B cell (primary cell): ENCODE measurements around the gene POU5F1. TPM values are rescaled to one million over a fixed set of nuclear protein-coding genes. Genes with fewer than 3 reads are reported as not detected.

Experiments
- ATAC-seq: fragments of 200-7000 bp; cut with Tn5 transposase; one replicate; pipeline ENCODE4 v1.10.0; 2021; ENCODE audit warnings: low read depth, mild to moderate bottlenecking, moderate number of reproducible peaks, moderate library complexity
- CTCF ChIA-PET: fragments of 350-600 bp; sonication (Branson Sonifier 250); formaldehyde crosslinking; loops from one replicate; lab custom pipeline; 2021; ENCODE audit warnings: antibody characterized with exemption, inconsistent platforms; lab: Charles Lee
- POLR2A ChIA-PET: fragments of 350-600 bp; sonication (Branson Sonifier 250); formaldehyde crosslinking; loops from one replicate; lab custom pipeline; 2021; ENCODE audit warnings: antibody characterized with exemption; lab: Charles Lee
- DNase-seq: peaks from one replicate; pipeline ENCODE4 v3.0.0; 2013
- H2AFZ ChIP-seq: 2 replicates; pipeline ENCODE4 v1.6.1; 2012; ENCODE audit warnings: mild to moderate bottlenecking, low read depth, low read length; ENCODE audit not compliant: insufficient read depth, poor library complexity, severe bottlenecking
- H3K27ac ChIP-seq, 2 donors: 1 replicate in 1 of 2; 2 replicates in 1 of 2; pipeline ENCODE4 v1.5.1; 2012 to 2013; ENCODE audit warnings: low read length in 2 of 2, mild to moderate bottlenecking in 2 of 2, moderate library complexity in 1 of 2
- H3K27me3 ChIP-seq, 4 experiments: fragments of 200-600 bp in 1 of 4; sonication (generic) in 1 of 4; replicated peaks in 1 of 4; 1 replicate in 2 of 4; 2 replicates in 2 of 4; pipeline versions ENCODE4 v1.6.1 to v1.7.0; 2013 to 2016; ENCODE audit warnings: low read length in 3 of 4, mild to moderate bottlenecking in 2 of 4, mixed read lengths in 1 of 4, moderate library complexity in 1 of 4; ENCODE audit not compliant: insufficient read depth in 4 of 4, control insufficient read depth in 3 of 4; ENCODE audit errors: control extremely low read depth in 1 of 4
- H3K36me3 ChIP-seq, 2 experiments: replicated peaks in 1 of 2; 1 replicate in 1 of 2; 2 replicates in 1 of 2; pipeline versions ENCODE4 v1.6.1 to v1.7.1; 2013; ENCODE audit warnings: low read length in 1 of 2; ENCODE audit not compliant: insufficient read depth in 2 of 2, control insufficient read depth in 1 of 2; ENCODE audit errors: control extremely low read depth in 1 of 2, extremely low read depth in 1 of 2
- H3K4me1 ChIP-seq, 2 donors: fragments of 200-600 bp in 1 of 2; sonication (generic) in 1 of 2; 1 replicate in 1 of 2; 2 replicates in 1 of 2; pipeline versions ENCODE4 v1.5.1 to v1.6.1; 2013 to 2017; ENCODE audit warnings: low read length in 2 of 2; ENCODE audit not compliant: control insufficient read depth in 2 of 2, insufficient read depth in 2 of 2
- H3K4me2 ChIP-seq: replicated peaks from 2 replicates; pipeline ENCODE3; 2012; ENCODE audit warnings: mild to moderate bottlenecking, low read depth, low read length; ENCODE audit not compliant: poor library complexity, severe bottlenecking
- H3K4me3 ChIP-seq, 5 experiments: fragments of 200-600 bp in 1 of 5; sonication (generic) in 1 of 5; 1 replicate in 3 of 5; 2 replicates in 2 of 5; pipeline versions ENCODE4 v1.5.1 to v1.7.0; 2011 to 2016; ENCODE audit warnings: low read length in 4 of 5, mild to moderate bottlenecking in 4 of 5, low read depth in 2 of 5, control low read depth in 1 of 5, moderate library complexity in 1 of 5; ENCODE audit not compliant: insufficient read depth in 1 of 5; ENCODE audit errors: control extremely low read depth in 1 of 5, extremely low read depth in 1 of 5
- H3K79me2 ChIP-seq: fragments of 200-600 bp; sonication (generic); one replicate; pipeline ENCODE4 v1.6.0; 2016; ENCODE audit warnings: low read length; ENCODE audit not compliant: control insufficient read depth, insufficient read depth
- H3K9ac ChIP-seq: fragments of 200-600 bp; sonication (generic); 2 replicates; pipeline ENCODE4 v1.6.1; 2017; ENCODE audit warnings: mild to moderate bottlenecking, low read length, moderate library complexity
- H3K9me3 ChIP-seq, 3 donors: one replicate each; pipeline versions ENCODE4 v1.6.1 to v1.7.1; 2013; ENCODE audit warnings: low read length in 2 of 3; ENCODE audit not compliant: control insufficient read depth in 2 of 3, insufficient read depth in 1 of 3; ENCODE audit errors: control extremely low read depth in 1 of 3
- H4K20me1 ChIP-seq: 2 replicates; pipeline ENCODE4 v1.6.0; 2012; ENCODE audit warnings: mild to moderate bottlenecking, low read length; ENCODE audit not compliant: insufficient read depth, control insufficient read depth, poor library complexity, severe bottlenecking
- H3K27ac Mint-ChIP-seq: one replicate; pipeline ENCODE4 v1.8.0; 2021; ENCODE audit warnings: mixed read lengths
- H3K27me3 Mint-ChIP-seq: one replicate; pipeline ENCODE4 v1.8.0; 2021; ENCODE audit warnings: mixed read lengths
- H3K4me1 Mint-ChIP-seq: one replicate; pipeline ENCODE4 v1.8.0; 2021; ENCODE audit warnings: mixed read lengths
- H3K4me3 Mint-ChIP-seq: one replicate; pipeline ENCODE4 v1.8.0; 2021; ENCODE audit warnings: mixed read lengths
- H3K9me3 Mint-ChIP-seq: one replicate; pipeline ENCODE4 v1.8.0; 2022; ENCODE audit warnings: mixed read lengths; ENCODE audit not compliant: insufficient read depth
- CTCF ChIP-seq: fragments of 200-600 bp; IDR thresholded peaks from one replicate; pipeline ENCODE4 v1.8.0; 2022; ENCODE audit warnings: antibody characterized with exemption, mild to moderate bottlenecking
- EZH2 ChIP-seq: IDR thresholded peaks from 2 replicates; pipeline ENCODE4 v1.6.1; 2012; ENCODE audit warnings: borderline replicate concordance, low read depth, mild to moderate bottlenecking, moderate library complexity, low read length; ENCODE audit not compliant: insufficient read depth, poor library complexity, severe bottlenecking
- WGBS: methylation state at CpG from one replicate; pipeline ENCODE4 v1.1.5; 2013; ENCODE audit warnings: missing lambda C conversion rate; ENCODE audit not compliant: insufficient coverage; 5-methylcytosine and 5-hydroxymethylcytosine counted together
- intact Hi-C: fragments of 100-400 bp; cut with micrococcal nuclease; formaldehyde crosslinking; loops from one replicate; pipeline ENCODE4 v1.10.0; 2022
- polyA plus RNA-seq: library from polyadenylated mRNA; depleted of rRNA; stranded (reverse); fragments of >200 nt; gene quantifications from 2 replicates; pipeline ENCODE4 v1.2.3, GENCODE V29; 2012
- total RNA-seq, 2 donors: library from RNA; stranded (reverse); fragments of 120-200 nt in 1 of 2; gene quantifications; 1 replicate in 1 of 2; 2 replicates in 1 of 2; pipeline versions ENCODE4 v1.2.3 to v1.2.4, GENCODE V29; 2013 to 2022

Gene POU5F1
- total and polyA plus RNA-seq, 2 donors (not counting 1 experiment from before 2014, with no cell fraction given): 0.76 to 0.88 TPM

GRCh38 chr6:31138982-31139381 lies 31.5 kb downstream of the POU5F1 start, which contains the start of gene PSORS1C2:
TSS of gene PSORS1C2 (minus strand) at chr6:31139066. CDS start at chr6:31139026, 40 bp downstream.
- peaks cover 0 to 13% of the 10 kb centered on the region in 2 experiments for H3K36me3 ChIP-seq
- peaks cover 4% of the 10 kb centered on the region for H3K4me1 Mint-ChIP-seq
- no peak within 1 kb of the TSS for H3K27ac Mint-ChIP-seq
- H3K27me3 ChIP-seq: no peaks in the 10 kb centered on the region
- 100% methylated on average over 4 of the region's 4 CpGs for WGBS
- H2AFZ ChIP-seq: peak within 1 kb of the TSS; percentile 85
- ChIA-PET CTCF (interaction anchor here (0.6 to 10.4 kb wide), 10 partner anchors 8 to 484 kb away, joined by 3 to 133 read pairs (median 4); no protein-coding TSS in a partner anchor), POLR2A (interaction anchor here (0.5 to 0.9 kb wide), 2 partner anchors 54 to 257 kb away, joined by 3 to 12 read pairs; no protein-coding TSS in a partner anchor)
- H3K9ac ChIP-seq: no peak within 1 kb of the TSS
- H4K20me1 ChIP-seq: no peaks in the 10 kb centered on the region
- DNase-seq (no peak), ATAC-seq (no peak)
- peak within 1 kb of the TSS; percentile 83 for H3K4me3 Mint-ChIP-seq
- intact Hi-C loops: no loop called here
- no peaks in the 10 kb centered on the region for H3K9me3 ChIP-seq
- H3K4me3 ChIP-seq: no peak within 1 kb of the TSS
- H3K4me2 ChIP-seq: peak within 1 kb of the TSS; percentile 71
- H3K4me1 ChIP-seq: peaks cover 5 to 6% of the 10 kb centered on the region in 2 donors
- H3K27ac ChIP-seq: no peak within 1 kb of the TSS
- no peaks in the 10 kb centered on the region for H3K79me2 ChIP-seq
- H3K27me3 Mint-ChIP-seq: peaks cover 4% of the 10 kb centered on the region
- no peaks in the 10 kb centered on the region for H3K9me3 Mint-ChIP-seq
- no peak for TF ChIP-seq EZH2
- no peak for TF ChIP-seq CTCF

GRCh38 chr6:31135710-31136109 lies 34.8 kb downstream of the POU5F1 start:
- peaks cover 4% of the 10 kb centered on the region for H3K4me1 Mint-ChIP-seq
- Histone ChIP-seq H4K20me1 (no peaks in the 10 kb centered on the region), H3K9ac (no peak overlapping the region), H3K9me3 (no peaks in the 10 kb centered on the region), H3K4me2 (no peak overlapping the region), H3K4me1 (peaks cover 5 to 6% of the 10 kb centered on the region in 2 donors), H3K27me3 (no peaks in the 10 kb centered on the region), H2AFZ (no peak overlapping the region), H3K27ac (no peak overlapping the region), H3K4me3 (no peak overlapping the region), H3K79me2 (no peaks in the 10 kb centered on the region), H3K36me3 (no peaks in the 10 kb centered on the region)
- no peak overlapping the region for H3K4me3 Mint-ChIP-seq
- peaks cover 4% of the 10 kb centered on the region for H3K27me3 Mint-ChIP-seq
- no peaks in the 10 kb centered on the region for H3K9me3 Mint-ChIP-seq
- ATAC-seq (no peak), DNase-seq (no peak)
- WGBS: 89% methylated on average over 7 of the region's 10 CpGs
- ChIA-PET POLR2A (interaction anchor here (0.7 kb wide), 1 partner anchor 15 kb away, joined by 4 read pairs; no protein-coding TSS in a partner anchor), CTCF (interaction anchor here (1.6 to 10.4 kb wide), 6 partner anchors 9 to 232 kb away, joined by 4 to 133 read pairs (median 9); partner anchors contain the start of gene TCF19)
- H3K27ac Mint-ChIP-seq: no peak overlapping the region
- TF ChIP-seq EZH2 (no peak), CTCF (no peak)
- intact Hi-C loops: no loop called here
